T-helper 17 cell (primary cell): ENCODE data around the gene PLCG2. TPM values are rescaled to one million over a fixed set of nuclear protein-coding genes. Genes with fewer than 3 reads are reported as not detected.

Experiments used
- ATAC-seq: fragments of 150-1000 bp; cut with Tn5 transposase; 2 replicates; pipeline ENCODE4 v1.10.0; 2021; ENCODE audit warnings: mild to moderate bottlenecking, moderate library complexity
- DNase-seq, 3 donors: peaks; one replicate each; pipeline versions ENCODE4 v3.0.0 to v3.0.0-alpha.2; 2020 to 2021
- H3K9me3 ChIP-seq: one replicate; pipeline ENCODE4 v1.7.0; 2013; ENCODE audit warnings: low read length, mild to moderate bottlenecking; ENCODE audit not compliant: control insufficient read depth, poor library complexity, severe bottlenecking
- H3K27ac Mint-ChIP-seq: one replicate; pipeline ENCODE4 v1.8.0; 2022; ENCODE audit warnings: mild to moderate bottlenecking, moderate library complexity, mixed read lengths
- H3K27me3 Mint-ChIP-seq: one replicate; pipeline ENCODE4 v1.8.0; 2022; ENCODE audit warnings: mixed read lengths
- H3K36me3 Mint-ChIP-seq: one replicate; pipeline ENCODE4 v1.8.0; 2022; ENCODE audit warnings: low read depth, mixed read lengths
- H3K4me1 Mint-ChIP-seq: one replicate; pipeline ENCODE4 v1.8.0; 2022; ENCODE audit warnings: mild to moderate bottlenecking, mixed read lengths
- H3K4me3 Mint-ChIP-seq: one replicate; pipeline ENCODE4 v1.8.0; 2022; ENCODE audit warnings: mild to moderate bottlenecking, moderate library complexity, mixed read lengths
- total RNA-seq, 4 donors: library from RNA in 2 of 4; stranded (reverse) in 2 of 4; gene quantifications; one replicate each; pipeline ENCODE4 v1.2.3 and lab custom pipeline; 2022 to 2026

The PLCG2 gene
- total RNA-seq, 2 donors from 2014 or later: 4.2 to 16.2 TPM

DNA sequence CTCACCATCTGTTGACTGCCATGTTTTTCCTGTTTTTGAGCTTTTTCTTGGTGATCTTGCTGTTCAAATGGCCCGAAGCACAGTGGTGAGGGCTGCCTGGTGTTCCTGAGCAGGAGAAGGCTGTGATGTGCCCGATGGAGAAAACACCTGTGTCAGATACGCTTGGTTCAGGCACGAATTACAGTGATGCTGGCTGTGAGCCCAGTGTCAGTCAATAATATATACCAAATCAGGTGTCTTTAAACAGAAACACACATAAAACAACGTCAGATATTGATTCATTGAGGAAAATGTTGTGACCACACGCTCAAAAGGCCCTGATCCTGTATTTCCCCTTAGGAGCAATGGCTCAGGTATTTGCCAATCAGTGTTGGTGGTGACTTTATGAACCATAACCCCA is 120.5 kb downstream of the PLCG2 start:
- H3K4me1 Mint-ChIP-seq: no peaks in the 10 kb centered on the region
- H3K9me3 ChIP-seq: no peaks in the 10 kb centered on the region
- H3K27ac Mint-ChIP-seq: no peak overlapping the region
- H3K27me3 Mint-ChIP-seq: no peaks in the 10 kb centered on the region
- DNase-seq (no peak), ATAC-seq (no peak)
- no peaks in the 10 kb centered on the region for H3K36me3 Mint-ChIP-seq
- no peak overlapping the region for H3K4me3 Mint-ChIP-seq

DNA sequence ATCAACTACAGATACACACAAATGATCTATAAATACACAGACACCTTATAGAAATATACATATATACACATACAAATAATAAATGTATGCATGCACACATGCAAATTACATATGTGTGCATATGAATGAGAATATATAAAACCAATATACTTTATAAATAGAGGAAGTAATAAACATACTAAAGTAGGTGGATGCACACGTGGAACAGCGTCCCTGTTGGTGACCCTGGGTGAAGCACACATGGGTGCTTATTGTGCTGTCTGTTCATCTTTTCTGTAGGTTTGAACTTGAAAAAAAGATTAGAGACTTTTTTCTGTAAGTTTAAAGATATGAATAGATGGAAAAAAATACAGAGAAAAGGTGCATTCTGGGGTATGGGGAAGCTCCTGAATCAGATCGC is 120.9 kb downstream of the PLCG2 start:
- H3K27ac Mint-ChIP-seq: no peak overlapping the region
- no peaks in the 10 kb centered on the region for H3K27me3 Mint-ChIP-seq
- ATAC-seq (no peak), DNase-seq (no peak)
- H3K9me3 ChIP-seq: no peaks in the 10 kb centered on the region
- H3K4me1 Mint-ChIP-seq: no peaks in the 10 kb centered on the region
- H3K4me3 Mint-ChIP-seq: no peak overlapping the region
- H3K36me3 Mint-ChIP-seq: no peaks in the 10 kb centered on the region

DNA sequence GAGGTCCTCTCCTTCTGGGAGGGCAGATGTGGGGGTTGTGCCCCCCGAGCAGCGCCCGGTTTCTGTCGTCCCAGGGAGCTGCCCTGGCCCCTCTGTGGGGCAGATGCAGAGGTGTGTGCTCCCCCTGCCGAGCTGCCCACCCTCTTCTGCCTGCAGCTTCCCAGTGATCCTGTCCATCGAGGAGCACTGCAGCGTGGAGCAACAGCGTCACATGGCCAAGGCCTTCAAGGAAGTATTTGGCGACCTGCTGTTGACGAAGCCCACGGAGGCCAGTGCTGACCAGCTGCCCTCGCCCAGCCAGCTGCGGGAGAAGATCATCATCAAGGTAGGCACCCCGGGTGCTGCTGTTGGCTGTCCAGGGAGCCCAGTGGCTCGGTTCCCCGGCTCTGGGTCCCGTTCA is 121.4 kb downstream of the PLCG2 start:
- ATAC-seq: no peak
- Mint-ChIP-seq H3K36me3 (no peaks in the 10 kb centered on the region), H3K27me3 (no peaks in the 10 kb centered on the region)

DNA sequence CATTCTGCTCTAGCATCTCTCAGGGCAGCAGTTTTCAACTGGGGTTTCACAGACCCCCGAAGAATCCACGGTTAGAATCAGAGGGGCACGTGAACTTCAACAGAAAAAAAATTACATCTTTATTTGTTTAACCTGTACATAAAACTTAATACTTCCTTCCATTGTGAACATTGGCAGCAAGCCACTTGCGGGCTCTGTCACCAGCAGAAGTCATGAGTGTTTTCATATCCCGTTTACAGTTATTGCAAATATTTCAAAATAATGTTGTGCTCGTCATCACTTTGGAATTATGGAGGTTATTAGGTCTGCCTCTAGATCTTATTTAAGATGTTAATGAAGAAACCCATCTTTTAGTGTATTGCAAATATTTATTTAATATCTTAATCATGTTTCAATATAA is 122.4 kb downstream of the PLCG2 start:
- no peaks in the 10 kb centered on the region for H3K4me1 Mint-ChIP-seq
- ATAC-seq: no peak
- no peak for DNase-seq
- no peaks in the 10 kb centered on the region for H3K36me3 Mint-ChIP-seq
- no peak overlapping the region for H3K27ac Mint-ChIP-seq
- H3K9me3 ChIP-seq: no peaks in the 10 kb centered on the region
- H3K27me3 Mint-ChIP-seq: no peaks in the 10 kb centered on the region
- no peak overlapping the region for H3K4me3 Mint-ChIP-seq

More for the DNA sequence above, 121.4 kb downstream of the PLCG2 start:
- no peaks in the 10 kb centered on the region for H3K9me3 ChIP-seq
- no peak for DNase-seq
- H3K4me1 Mint-ChIP-seq: no peaks in the 10 kb centered on the region
- H3K27ac Mint-ChIP-seq: no peak overlapping the region
- no peak overlapping the region for H3K4me3 Mint-ChIP-seq

DNA sequence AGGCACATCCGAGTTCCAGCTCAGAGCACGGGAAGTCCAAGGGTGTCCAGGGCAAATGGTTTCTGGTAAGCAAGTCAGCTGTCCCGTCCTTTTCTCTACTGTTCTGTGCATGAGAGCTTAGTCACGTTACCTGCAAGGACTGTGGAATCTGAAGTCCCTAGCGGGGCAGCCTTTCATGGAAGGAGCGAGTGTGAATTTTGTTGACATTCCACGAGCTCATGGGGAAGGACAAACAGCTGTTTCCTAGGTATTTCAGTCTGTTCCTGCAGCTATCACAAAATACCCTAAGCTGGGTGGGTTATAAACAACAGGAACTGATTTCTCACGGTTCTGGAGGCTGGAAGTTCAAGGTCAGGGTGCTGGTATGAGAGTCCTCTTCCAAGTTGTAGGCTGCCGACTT is 122.9 kb downstream of the PLCG2 start:
- H3K9me3 ChIP-seq: no peaks in the 10 kb centered on the region
- H3K4me1 Mint-ChIP-seq: no peaks in the 10 kb centered on the region
- ATAC-seq (no peak), DNase-seq (no peak)
- H3K36me3 Mint-ChIP-seq: no peaks in the 10 kb centered on the region
- no peak overlapping the region for H3K27ac Mint-ChIP-seq
- H3K27me3 Mint-ChIP-seq: no peaks in the 10 kb centered on the region
- H3K4me3 Mint-ChIP-seq: no peak overlapping the region

DNA sequence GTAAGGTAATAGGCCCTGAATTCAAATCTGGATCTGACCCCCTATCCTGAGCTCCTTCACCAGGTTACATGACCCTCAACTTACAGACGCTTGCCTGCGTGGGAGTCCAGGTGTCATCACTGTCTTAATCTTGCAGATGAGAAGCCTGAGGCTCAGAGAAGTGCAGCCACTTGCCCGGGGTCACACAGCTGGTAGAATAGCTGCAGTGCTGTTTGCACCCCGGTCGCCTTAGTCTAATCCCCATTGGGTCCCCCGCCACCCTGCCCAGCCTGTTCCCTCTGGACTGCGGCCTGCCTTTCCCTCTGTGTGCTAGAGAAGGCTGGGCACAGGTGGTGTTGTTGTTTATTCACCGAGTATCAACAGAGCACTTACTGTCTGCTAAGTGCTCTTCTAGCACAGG is 125.2 kb downstream of the PLCG2 start:
- no peak for ATAC-seq
- DNase-seq: no peak
- Mint-ChIP-seq H3K36me3 (no peaks in the 10 kb centered on the region), H3K4me3 (no peak overlapping the region), H3K27ac (no peak overlapping the region), H3K4me1 (no peaks in the 10 kb centered on the region), H3K27me3 (no peaks in the 10 kb centered on the region)
- H3K9me3 ChIP-seq: no peaks in the 10 kb centered on the region

DNA sequence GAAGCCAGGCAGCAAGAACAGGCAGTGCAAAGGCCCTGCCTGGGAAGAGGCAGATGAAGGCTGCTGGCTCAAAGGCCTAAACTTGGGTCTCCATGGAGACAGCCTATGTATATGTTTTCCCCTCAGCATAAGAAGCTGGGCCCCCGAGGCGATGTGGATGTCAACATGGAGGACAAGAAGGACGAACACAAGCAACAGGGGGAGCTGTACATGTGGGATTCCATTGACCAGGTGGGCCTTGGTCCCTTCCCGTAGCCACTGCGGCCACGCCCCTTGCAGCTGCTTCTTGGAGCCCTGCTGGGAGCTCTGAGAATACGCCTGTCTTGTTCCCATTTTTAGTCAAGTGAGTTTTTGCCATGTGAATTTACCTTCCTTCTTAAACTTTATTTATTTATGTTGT is 126.2 kb downstream of the PLCG2 start:
- no peaks in the 10 kb centered on the region for H3K9me3 ChIP-seq
- Mint-ChIP-seq H3K27me3 (no peaks in the 10 kb centered on the region), H3K36me3 (no peaks in the 10 kb centered on the region), H3K27ac (no peak overlapping the region), H3K4me1 (no peaks in the 10 kb centered on the region), H3K4me3 (no peak overlapping the region)
- DNase-seq: no peak
- ATAC-seq: no peak

DNA sequence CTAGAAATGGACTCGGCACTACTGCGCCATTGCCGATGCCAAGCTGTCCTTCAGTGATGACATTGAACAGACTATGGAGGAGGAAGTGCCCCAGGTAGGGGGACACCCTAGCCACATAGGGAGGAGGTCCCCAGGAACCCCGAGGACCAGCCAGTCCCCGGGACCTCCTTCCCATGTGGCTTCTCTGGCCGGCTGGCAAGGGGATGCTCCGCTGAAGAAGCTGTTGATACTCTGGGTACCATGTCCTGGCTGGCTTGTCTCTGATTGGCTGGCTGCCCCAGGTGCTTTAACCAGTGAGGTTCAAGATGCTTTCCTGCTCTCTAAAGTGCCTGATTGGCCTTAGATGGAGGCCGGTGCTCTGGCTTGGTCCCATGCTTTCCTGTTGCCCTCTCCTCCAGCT is 128.6 kb downstream of the PLCG2 start:
- DNase-seq (no peak), ATAC-seq (no peak)
- Mint-ChIP-seq H3K36me3 (no peaks in the 10 kb centered on the region), H3K27ac (no peak overlapping the region), H3K4me1 (no peaks in the 10 kb centered on the region), H3K4me3 (no peak overlapping the region), H3K27me3 (no peaks in the 10 kb centered on the region)
- H3K9me3 ChIP-seq: no peaks in the 10 kb centered on the region

DNA sequence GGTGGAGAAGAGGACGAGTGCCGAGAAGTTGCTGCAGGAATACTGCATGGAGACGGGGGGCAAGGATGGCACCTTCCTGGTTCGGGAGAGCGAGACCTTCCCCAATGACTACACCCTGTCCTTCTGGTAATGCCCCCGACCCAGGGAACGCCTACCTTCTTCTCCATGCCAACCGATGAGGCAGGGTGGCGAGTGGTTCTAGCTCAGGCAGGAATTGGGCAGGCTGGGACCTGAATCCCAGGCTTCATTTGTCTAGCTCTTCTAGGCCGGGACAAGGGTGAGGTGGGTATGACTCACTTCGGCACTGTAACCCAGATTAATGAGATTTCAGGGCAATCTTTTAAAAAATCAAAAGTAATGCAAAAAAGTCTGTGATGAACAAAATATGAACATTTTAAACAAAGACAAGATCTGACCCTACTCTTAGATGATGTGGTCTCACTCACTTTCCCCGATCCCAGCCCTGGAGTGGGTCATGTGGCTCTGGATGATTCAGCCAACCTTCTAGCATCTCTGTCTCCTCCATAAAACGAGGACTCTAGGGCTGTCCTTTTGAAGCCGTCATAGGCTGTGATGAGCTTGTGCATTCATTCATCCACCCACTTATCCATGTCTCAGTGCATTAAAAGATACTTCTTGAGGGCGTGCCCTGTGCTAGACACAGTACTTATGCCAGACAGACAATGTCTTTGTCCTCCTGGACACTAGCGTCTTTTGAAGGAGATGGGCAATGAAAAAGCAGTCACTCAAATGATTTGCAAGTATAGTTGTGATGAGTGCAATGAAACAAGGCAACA is 129.6 kb downstream of the PLCG2 start:
- H3K27ac Mint-ChIP-seq: no peak overlapping the region
- ATAC-seq: no peak
- no peaks in the 10 kb centered on the region for H3K9me3 ChIP-seq
- no peaks in the 10 kb centered on the region for H3K4me1 Mint-ChIP-seq
- no peak overlapping the region for H3K4me3 Mint-ChIP-seq
- no peaks in the 10 kb centered on the region for H3K36me3 Mint-ChIP-seq
- no peak for DNase-seq
- no peaks in the 10 kb centered on the region for H3K27me3 Mint-ChIP-seq

DNA sequence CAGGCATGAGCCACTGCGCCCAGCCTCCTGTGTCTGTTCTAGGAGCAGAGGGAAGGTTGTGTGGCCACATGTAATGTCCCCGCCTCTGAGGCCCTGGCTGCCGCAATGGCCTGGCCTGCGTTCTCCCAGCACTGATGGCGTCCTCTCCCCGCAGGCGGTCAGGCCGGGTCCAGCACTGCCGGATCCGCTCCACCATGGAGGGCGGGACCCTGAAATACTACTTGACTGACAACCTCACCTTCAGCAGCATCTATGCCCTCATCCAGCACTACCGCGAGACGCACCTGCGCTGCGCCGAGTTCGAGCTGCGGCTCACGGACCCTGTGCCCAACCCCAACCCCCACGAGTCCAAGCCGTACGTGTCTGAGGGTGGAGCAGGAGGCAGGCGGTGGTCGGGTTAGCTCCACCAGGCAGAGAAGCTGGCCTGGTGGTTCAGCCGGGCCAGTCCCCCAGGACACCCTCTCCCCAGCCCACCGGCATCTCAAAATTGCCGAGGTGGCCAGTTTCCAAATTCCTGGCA is 131.3 kb downstream of the PLCG2 start:
- Mint-ChIP-seq H3K27ac (no peak overlapping the region), H3K4me1 (no peaks in the 10 kb centered on the region), H3K27me3 (no peaks in the 10 kb centered on the region), H3K4me3 (no peak overlapping the region), H3K36me3 (no peaks in the 10 kb centered on the region)
- DNase-seq (no peak), ATAC-seq (no peak)
- no peaks in the 10 kb centered on the region for H3K9me3 ChIP-seq

DNA sequence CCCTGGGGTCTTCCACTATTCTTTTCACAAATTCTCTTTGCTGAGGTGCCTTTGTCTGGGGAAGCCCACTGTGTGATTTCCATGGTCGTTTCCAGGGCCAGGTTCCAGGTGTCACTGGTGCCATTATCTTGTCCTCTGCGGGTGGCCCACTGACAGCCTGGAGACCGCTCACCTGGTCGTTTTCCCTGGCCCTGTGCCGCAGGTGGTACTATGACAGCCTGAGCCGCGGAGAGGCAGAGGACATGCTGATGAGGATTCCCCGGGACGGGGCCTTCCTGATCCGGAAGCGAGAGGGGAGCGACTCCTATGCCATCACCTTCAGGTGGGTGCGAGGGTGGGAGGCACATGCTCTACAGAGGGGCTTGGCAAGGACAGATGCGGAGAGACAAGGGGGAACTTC is 133.3 kb downstream of the PLCG2 start:
- H3K27ac Mint-ChIP-seq: no peak overlapping the region
- H3K27me3 Mint-ChIP-seq: no peaks in the 10 kb centered on the region
- no peaks in the 10 kb centered on the region for H3K9me3 ChIP-seq
- H3K4me3 Mint-ChIP-seq: no peak overlapping the region
- no peaks in the 10 kb centered on the region for H3K36me3 Mint-ChIP-seq
- DNase-seq (no peak), ATAC-seq (no peak)
- no peaks in the 10 kb centered on the region for H3K4me1 Mint-ChIP-seq

DNA sequence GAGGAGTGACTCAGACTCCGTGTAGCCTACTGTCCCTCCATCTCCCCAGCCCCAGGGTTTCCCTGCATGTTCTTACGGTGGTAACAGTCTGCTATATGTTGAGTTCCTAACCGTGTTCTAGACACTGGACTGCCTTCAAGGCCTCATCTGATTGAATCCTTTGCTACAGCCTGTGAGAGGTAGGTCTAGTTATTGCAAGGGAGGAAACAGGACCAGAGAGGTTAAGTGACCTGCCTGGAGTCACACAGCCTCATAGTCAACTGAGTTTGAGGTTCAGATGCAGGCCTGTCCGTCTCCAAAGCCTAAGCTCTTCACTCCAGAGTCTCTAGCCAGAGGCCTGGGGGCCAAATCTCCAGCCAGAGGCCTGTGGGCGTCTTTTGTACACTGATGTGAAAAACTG is 134.1 kb downstream of the PLCG2 start:
- DNase-seq (no peak), ATAC-seq (no peak)
- Mint-ChIP-seq H3K27me3 (no peaks in the 10 kb centered on the region), H3K27ac (no peak overlapping the region), H3K36me3 (no peaks in the 10 kb centered on the region), H3K4me3 (no peak overlapping the region), H3K4me1 (no peaks in the 10 kb centered on the region)
- H3K9me3 ChIP-seq: no peaks in the 10 kb centered on the region

DNA sequence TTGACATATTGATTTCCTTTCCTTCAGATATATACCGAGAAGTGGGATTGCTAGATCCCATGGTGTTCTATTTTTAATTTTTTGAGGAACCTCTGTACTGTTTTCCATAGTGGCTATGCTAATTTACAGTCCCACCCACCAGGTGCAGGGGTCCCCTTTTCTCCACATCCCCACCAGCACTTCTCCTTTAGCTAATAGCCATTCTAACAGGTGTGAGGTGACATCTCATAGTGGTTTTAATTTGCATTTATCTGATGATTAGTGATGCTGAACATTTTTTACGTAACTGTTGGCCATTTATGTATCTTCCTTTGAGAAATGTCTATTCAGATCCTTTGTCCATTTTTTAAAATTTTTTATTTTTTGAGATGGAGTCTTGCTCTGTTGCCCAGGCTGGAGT is 138.3 kb downstream of the PLCG2 start:
- Mint-ChIP-seq H3K36me3 (no peaks in the 10 kb centered on the region), H3K27ac (no peak overlapping the region), H3K27me3 (no peaks in the 10 kb centered on the region), H3K4me1 (no peaks in the 10 kb centered on the region), H3K4me3 (no peak overlapping the region)
- DNase-seq (no peak), ATAC-seq (no peak)
- H3K9me3 ChIP-seq: no peaks in the 10 kb centered on the region

DNA sequence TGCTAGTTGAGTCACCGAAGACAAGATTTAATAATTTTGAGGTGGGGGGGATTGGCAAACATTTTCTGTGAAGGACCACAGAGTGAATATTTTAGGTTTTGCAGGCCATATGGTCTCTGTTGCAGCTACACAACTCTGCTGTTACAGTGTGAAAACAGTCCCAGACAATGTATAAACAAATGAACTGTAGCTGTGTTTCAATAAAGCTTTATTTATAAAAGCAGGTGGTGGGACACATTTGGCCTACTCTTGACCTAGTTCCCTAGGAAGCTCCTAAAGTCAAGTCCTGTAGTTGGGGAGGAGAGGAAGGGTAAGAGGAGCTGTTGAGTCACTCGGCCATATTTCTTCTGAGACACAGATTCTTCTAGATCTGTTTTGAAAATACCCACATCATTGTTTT is 139.8 kb downstream of the PLCG2 start:
- no peak for DNase-seq
- Mint-ChIP-seq H3K4me1 (no peaks in the 10 kb centered on the region), H3K27ac (no peak overlapping the region), H3K4me3 (no peak overlapping the region), H3K27me3 (no peaks in the 10 kb centered on the region), H3K36me3 (no peaks in the 10 kb centered on the region)
- H3K9me3 ChIP-seq: no peaks in the 10 kb centered on the region
- no peak for ATAC-seq
